Neural cell (in vitro differentiated cells): ENCODE data around the gene GNG4. TPM values are rescaled to one million over a fixed set of nuclear protein-coding genes. Genes with fewer than 3 reads are reported as not detected.

ENCODE experiments used
- H2AFZ ChIP-seq: fragments of 200-600, 300-800 bp; sonication (generic), shearing (Covaris generic); 2 replicates; pipeline ENCODE4 v1.6.0; 2014; ENCODE audit warnings: low read depth, mild to moderate bottlenecking, antibody characterized with exemption, low read length, moderate library complexity
- H3F3A ChIP-seq: fragments of 200-600 bp; shearing (Covaris generic); 2 replicates; pipeline ENCODE4 v1.6.1; 2016; ENCODE audit warnings: mild to moderate bottlenecking, moderate library complexity, mixed read lengths, antibody characterized with exemption, low read length; ENCODE audit not compliant: insufficient read depth, poor library complexity, severe bottlenecking
- H3K27ac ChIP-seq: fragments of 200-600, 300-800 bp; sonication (generic), shearing (Covaris generic); 2 replicates; pipeline ENCODE4 v1.5.1; 2014; ENCODE audit warnings: mild to moderate bottlenecking, low read length, moderate library complexity
- H3K27me3 ChIP-seq: fragments of 300-800, 200-600 bp; sonication (generic), shearing (Covaris generic); 2 replicates; pipeline ENCODE4 v1.6.0; 2014; ENCODE audit warnings: mild to moderate bottlenecking, low read depth, low read length, moderate library complexity; ENCODE audit not compliant: insufficient read depth
- H3K36me3 ChIP-seq: fragments of 300-800, 200-600 bp; sonication (generic), shearing (Covaris generic); 2 replicates; pipeline ENCODE4 v1.5.1; 2014; ENCODE audit warnings: mild to moderate bottlenecking, antibody characterized with exemption, low read length, moderate library complexity; ENCODE audit not compliant: insufficient read depth
- H3K4me2 ChIP-seq: fragments of 300-800, 200-600 bp; sonication (generic), shearing (Covaris generic); 2 replicates; pipeline ENCODE4 v1.6.0; 2014; ENCODE audit warnings: mild to moderate bottlenecking, low read length
- H3K4me3 ChIP-seq: fragments of 300-800, 200-600 bp; sonication (generic), shearing (Covaris generic); 2 replicates; pipeline ENCODE4 v1.5.1; 2014; ENCODE audit warnings: mild to moderate bottlenecking, low read length, moderate library complexity
- H3K79me2 ChIP-seq: fragments of 200-600 bp; shearing (Covaris generic); replicated peaks from 2 replicates; pipeline ENCODE4 v1.6.0; 2014; ENCODE audit warnings: mild to moderate bottlenecking, low read length, moderate library complexity; ENCODE audit not compliant: insufficient read depth
- H3K9ac ChIP-seq: fragments of 300-800, 200-600 bp; sonication (generic), shearing (Covaris generic); 2 replicates; pipeline ENCODE4 v1.6.1; 2016; ENCODE audit warnings: mild to moderate bottlenecking, low read length, mixed read lengths
- H3K9me2 ChIP-seq: fragments of 200-600 bp; shearing (Covaris generic); 2 replicates; pipeline ENCODE4 v1.6.1; 2016; ENCODE audit warnings: mild to moderate bottlenecking, low read length, mixed read lengths; ENCODE audit not compliant: insufficient read depth
- H3K9me3 ChIP-seq: fragments of 200-600, 300-800 bp; sonication (generic), shearing (Covaris generic); 2 replicates; pipeline ENCODE4 v1.6.1; 2016; ENCODE audit warnings: mild to moderate bottlenecking, mixed run types, low read length, moderate library complexity, mixed read lengths
- H4K20me1 ChIP-seq: fragments of 200-600 bp; shearing (Covaris generic); 2 replicates; pipeline ENCODE4 v1.6.1; 2016; ENCODE audit warnings: mild to moderate bottlenecking, mixed run types; ENCODE audit not compliant: insufficient read depth
- EP300 ChIP-seq: fragments of 450-650 bp; conservative IDR thresholded peaks from 2 replicates; pipeline ENCODE4 v1.6.1; 2014; ENCODE audit warnings: antibody characterized with exemption, mild to moderate bottlenecking, moderate library complexity; ENCODE audit not compliant: poor library complexity, severe bottlenecking
- EZH2 ChIP-seq: fragments of 200-600, 300-800 bp; shearing (Covaris generic), sonication (generic); IDR thresholded peaks from 2 replicates; pipeline ENCODE4 v1.6.1; 2014; ENCODE audit warnings: antibody characterized with exemption, low read length, borderline replicate concordance, mild to moderate bottlenecking; ENCODE audit not compliant: insufficient read depth, poor library complexity, severe bottlenecking
- MXI1 ChIP-seq: fragments of 450-650 bp; conservative IDR thresholded peaks from 2 replicates; pipeline ENCODE4 v1.6.1; 2014; ENCODE audit warnings: antibody characterized with exemption, mild to moderate bottlenecking; ENCODE audit not compliant: poor library complexity, severe bottlenecking
- POLR2AphosphoS5 ChIP-seq: IDR thresholded peaks from 2 replicates; pipeline ENCODE4 v1.6.1; 2012
- RAD21 ChIP-seq: fragments of 450-650 bp; conservative IDR thresholded peaks from 2 replicates; pipeline ENCODE4 v1.6.1; 2014; ENCODE audit warnings: antibody characterized with exemption, mild to moderate bottlenecking, moderate library complexity
- SMC3 ChIP-seq: fragments of 450-650 bp; conservative IDR thresholded peaks from 2 replicates; pipeline ENCODE4 v1.6.1; 2014; ENCODE audit warnings: antibody characterized with exemption, mild to moderate bottlenecking, moderate library complexity; ENCODE audit not compliant: poor library complexity
- TAF1 ChIP-seq: IDR thresholded peaks from 2 replicates; pipeline ENCODE4 v1.6.1; 2012; ENCODE audit warnings: low read depth
- polyA plus RNA-seq: library from polyadenylated mRNA; depleted of rRNA; stranded (reverse); fragments of >200 nt; gene quantifications from 2 replicates; pipeline ENCODE4 v1.2.3, GENCODE V29; 2014
- TF ChIP-seq, protein P1 (sequence below): IDR thresholded peaks from 2 replicates; pipeline ENCODE4 v1.6.1; 2012; ENCODE audit warnings: borderline replicate concordance
- TF ChIP-seq, protein P2 (sequence below): fragments of 450-650 bp; IDR thresholded peaks from 2 replicates; pipeline ENCODE4 v1.5.1; 2014; ENCODE audit warnings: antibody characterized with exemption, mild to moderate bottlenecking, moderate library complexity; ENCODE audit not compliant: poor library complexity, severe bottlenecking

The GNG4 gene
- polyA plus RNA-seq, 1 donor from 2014 or later, result 63.2 TPM

GRCh38 chr1:235657269-235657668 lies 7.7 kb upstream of the GNG4 start:
- Histone ChIP-seq H3K9me2 (no peaks in the 10 kb centered on the region), H2AFZ (no peak overlapping the region), H3K9me3 (no peaks in the 10 kb centered on the region), H3K27me3 (no peaks in the 10 kb centered on the region), H3K36me3 (no peaks in the 10 kb centered on the region), H3K9ac (no peak overlapping the region), H3K27ac (no peak overlapping the region), H3K4me2 (no peak overlapping the region), H4K20me1 (no peaks in the 10 kb centered on the region), H3K79me2 (no peaks in the 10 kb centered on the region), H3K4me3 (no peak overlapping the region), H3F3A (no peaks in the 10 kb centered on the region)
- TF ChIP-seq RAD21 (no peak), EP300 (no peak), EZH2 (no peak), TAF1 (no peak), POLR2AphosphoS5 (no peak)
- TF ChIP-seq, protein P1, sequence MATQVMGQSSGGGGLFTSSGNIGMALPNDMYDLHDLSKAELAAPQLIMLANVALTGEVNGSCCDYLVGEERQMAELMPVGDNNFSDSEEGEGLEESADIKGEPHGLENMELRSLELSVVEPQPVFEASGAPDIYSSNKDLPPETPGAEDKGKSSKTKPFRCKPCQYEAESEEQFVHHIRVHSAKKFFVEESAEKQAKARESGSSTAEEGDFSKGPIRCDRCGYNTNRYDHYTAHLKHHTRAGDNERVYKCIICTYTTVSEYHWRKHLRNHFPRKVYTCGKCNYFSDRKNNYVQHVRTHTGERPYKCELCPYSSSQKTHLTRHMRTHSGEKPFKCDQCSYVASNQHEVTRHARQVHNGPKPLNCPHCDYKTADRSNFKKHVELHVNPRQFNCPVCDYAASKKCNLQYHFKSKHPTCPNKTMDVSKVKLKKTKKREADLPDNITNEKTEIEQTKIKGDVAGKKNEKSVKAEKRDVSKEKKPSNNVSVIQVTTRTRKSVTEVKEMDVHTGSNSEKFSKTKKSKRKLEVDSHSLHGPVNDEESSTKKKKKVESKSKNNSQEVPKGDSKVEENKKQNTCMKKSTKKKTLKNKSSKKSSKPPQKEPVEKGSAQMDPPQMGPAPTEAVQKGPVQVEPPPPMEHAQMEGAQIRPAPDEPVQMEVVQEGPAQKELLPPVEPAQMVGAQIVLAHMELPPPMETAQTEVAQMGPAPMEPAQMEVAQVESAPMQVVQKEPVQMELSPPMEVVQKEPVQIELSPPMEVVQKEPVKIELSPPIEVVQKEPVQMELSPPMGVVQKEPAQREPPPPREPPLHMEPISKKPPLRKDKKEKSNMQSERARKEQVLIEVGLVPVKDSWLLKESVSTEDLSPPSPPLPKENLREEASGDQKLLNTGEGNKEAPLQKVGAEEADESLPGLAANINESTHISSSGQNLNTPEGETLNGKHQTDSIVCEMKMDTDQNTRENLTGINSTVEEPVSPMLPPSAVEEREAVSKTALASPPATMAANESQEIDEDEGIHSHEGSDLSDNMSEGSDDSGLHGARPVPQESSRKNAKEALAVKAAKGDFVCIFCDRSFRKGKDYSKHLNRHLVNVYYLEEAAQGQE, result no peak

- no peaks in the 10 kb centered on the region for H4K20me1 ChIP-seq
- no peak overlapping the region for H3K4me2 ChIP-seq
- no peak overlapping the region for H2AFZ ChIP-seq
- H3F3A ChIP-seq, result no peaks in the 10 kb centered on the region
- peaks cover 12% of the 10 kb centered on the region for H3K27me3 ChIP-seq
- no peaks in the 10 kb centered on the region for H3K9me3 ChIP-seq
- H3K4me3 ChIP-seq, result no peak overlapping the region
- TF ChIP-seq TAF1, result no peak
- TF ChIP-seq, protein P1, result no peak
- TF ChIP-seq MXI1, result no peak
- TF ChIP-seq SMC3, result no peak
- TF ChIP-seq RAD21, result no peak
- no peak for TF ChIP-seq EZH2
- TF ChIP-seq POLR2AphosphoS5, result no peak
- TF ChIP-seq EP300, result no peak
- TF ChIP-seq, protein P2, sequence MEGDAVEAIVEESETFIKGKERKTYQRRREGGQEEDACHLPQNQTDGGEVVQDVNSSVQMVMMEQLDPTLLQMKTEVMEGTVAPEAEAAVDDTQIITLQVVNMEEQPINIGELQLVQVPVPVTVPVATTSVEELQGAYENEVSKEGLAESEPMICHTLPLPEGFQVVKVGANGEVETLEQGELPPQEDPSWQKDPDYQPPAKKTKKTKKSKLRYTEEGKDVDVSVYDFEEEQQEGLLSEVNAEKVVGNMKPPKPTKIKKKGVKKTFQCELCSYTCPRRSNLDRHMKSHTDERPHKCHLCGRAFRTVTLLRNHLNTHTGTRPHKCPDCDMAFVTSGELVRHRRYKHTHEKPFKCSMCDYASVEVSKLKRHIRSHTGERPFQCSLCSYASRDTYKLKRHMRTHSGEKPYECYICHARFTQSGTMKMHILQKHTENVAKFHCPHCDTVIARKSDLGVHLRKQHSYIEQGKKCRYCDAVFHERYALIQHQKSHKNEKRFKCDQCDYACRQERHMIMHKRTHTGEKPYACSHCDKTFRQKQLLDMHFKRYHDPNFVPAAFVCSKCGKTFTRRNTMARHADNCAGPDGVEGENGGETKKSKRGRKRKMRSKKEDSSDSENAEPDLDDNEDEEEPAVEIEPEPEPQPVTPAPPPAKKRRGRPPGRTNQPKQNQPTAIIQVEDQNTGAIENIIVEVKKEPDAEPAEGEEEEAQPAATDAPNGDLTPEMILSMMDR, result no peak
- H3K27ac ChIP-seq, result no peak overlapping the region
- no peak overlapping the region for H3K9ac ChIP-seq
- H3K36me3 ChIP-seq, result no peaks in the 10 kb centered on the region
- peaks cover 19% of the 10 kb centered on the region for H3K79me2 ChIP-seq
- no peaks in the 10 kb centered on the region for H3K9me2 ChIP-seq
Observed at GRCh38 chr1:235652364-235652763, 2.8 kb upstream of the GNG4 start.
